ENCODE measurements around the gene DSCAM.

Gene DSCAM

GRCh38 chr21:40339050-40339449, 507.9 kb downstream of the DSCAM start:
- no peak overlapping the region for H3K4me3 ChIP-seq (ENCODE audit: control insufficient read depth in 1 of 7, extremely low read depth in 1 of 7, insufficient read depth in 4 of 7, low read depth in 2 of 7, low read length in 6 of 7)
- POLR2A ChIA-PET, result no interaction called here
- no peak for DNase-seq
- H3K27ac ChIP-seq (ENCODE audit: insufficient read depth in 1 of 2, low read depth in 1 of 2, low read length in 2 of 2, poor library complexity in 1 of 2, severe bottlenecking in 2 of 2), result no peak overlapping the region
- H3K36me3 ChIP-seq (ENCODE audit: control insufficient read depth in 4 of 4, insufficient read depth in 4 of 4, low read length in 3 of 4), result no peaks in the 10 kb centered on the region
- no peaks in the 10 kb centered on the region for H3K9me3 ChIP-seq (ENCODE audit: control extremely low read depth in 1 of 5, control insufficient read depth in 4 of 5, insufficient read depth in 2 of 5, low read depth in 1 of 5, low read length in 4 of 5)
- WGBS (ENCODE audit: insufficient coverage), result 95% methylated on average over 18 of the region's 18 CpGs
- H3K27me3 ChIP-seq (replicated peaks in 2 of 5; ENCODE audit: control insufficient read depth in 4 of 5, insufficient read depth in 5 of 5, low read length in 4 of 5), result peaks cover 0 to 5% (median 0%) of the 10 kb centered on the region in 5 experiments
- CTCF ChIA-PET, result no interaction called here
- H3K4me1 ChIP-seq (ENCODE audit: control extremely low read depth in 1 of 4, control insufficient read depth in 4 of 4, insufficient read depth in 4 of 4, low read length in 3 of 4), result no peaks in the 10 kb centered on the region

- Histone ChIP-seq H3K9me3 (ENCODE audit: control extremely low read depth in 1 of 5, control insufficient read depth in 4 of 5, insufficient read depth in 2 of 5, low read depth in 1 of 5, low read length in 4 of 5) (no peaks in the 10 kb centered on the region), H3K4me1 (ENCODE audit: control extremely low read depth in 1 of 4, control insufficient read depth in 4 of 4, insufficient read depth in 4 of 4, low read length in 3 of 4) (no peaks in the 10 kb centered on the region), H3K4me3 (ENCODE audit: control insufficient read depth in 1 of 7, extremely low read depth in 1 of 7, insufficient read depth in 4 of 7, low read depth in 2 of 7, low read length in 6 of 7) (no peak overlapping the region), H3K27ac (ENCODE audit: insufficient read depth in 1 of 2, low read depth in 1 of 2, low read length in 2 of 2, poor library complexity in 1 of 2, severe bottlenecking in 2 of 2) (no peak overlapping the region), H3K36me3 (ENCODE audit: control insufficient read depth in 4 of 4, insufficient read depth in 4 of 4, low read length in 3 of 4) (no peaks in the 10 kb centered on the region), H3K27me3 (replicated peaks in 2 of 5; ENCODE audit: control insufficient read depth in 4 of 5, insufficient read depth in 5 of 5, low read length in 4 of 5) (peaks cover 0 to 5% (median 0%) of the 10 kb centered on the region in 5 experiments)
- no peak for DNase-seq
- 78% methylated on average over 13 of the region's 13 CpGs for WGBS (ENCODE audit: insufficient coverage)
- CTCF ChIA-PET, result no interaction called here
- POLR2A ChIA-PET, result no interaction called here
Measured at GRCh38 chr21:40337981-40338380, 509.0 kb downstream of the DSCAM start.

- no peak for DNase-seq
- CTCF ChIA-PET, result no interaction called here
- H3K27ac ChIP-seq (ENCODE audit: insufficient read depth in 1 of 2, low read depth in 1 of 2, low read length in 2 of 2, poor library complexity in 1 of 2, severe bottlenecking in 2 of 2), result no peak overlapping the region
- no peaks in the 10 kb centered on the region for H3K4me1 ChIP-seq (ENCODE audit: control extremely low read depth in 1 of 4, control insufficient read depth in 4 of 4, insufficient read depth in 4 of 4, low read length in 3 of 4)
- POLR2A ChIA-PET, result no interaction called here
- 0% methylated on average over 1 of the region's 5 CpGs for WGBS (ENCODE audit: insufficient coverage)
- no peak overlapping the region for H3K4me3 ChIP-seq (ENCODE audit: control insufficient read depth in 1 of 7, extremely low read depth in 1 of 7, insufficient read depth in 4 of 7, low read depth in 2 of 7, low read length in 6 of 7)
- no peaks in the 10 kb centered on the region for H3K9me3 ChIP-seq (ENCODE audit: control extremely low read depth in 1 of 5, control insufficient read depth in 4 of 5, insufficient read depth in 2 of 5, low read depth in 1 of 5, low read length in 4 of 5)
- H3K27me3 ChIP-seq (replicated peaks in 2 of 5; ENCODE audit: control insufficient read depth in 4 of 5, insufficient read depth in 5 of 5, low read length in 4 of 5), result peaks cover 0 to 5% (median 0%) of the 10 kb centered on the region in 5 experiments
- no peaks in the 10 kb centered on the region for H3K36me3 ChIP-seq (ENCODE audit: control insufficient read depth in 4 of 4, insufficient read depth in 4 of 4, low read length in 3 of 4)
Measured at GRCh38 chr21:40335704-40336103, 511.3 kb downstream of the DSCAM start.

GRCh38 chr21:40334159-40334558, 512.8 kb downstream of the DSCAM start:
- Histone ChIP-seq H3K4me1 (ENCODE audit: control extremely low read depth in 1 of 4, control insufficient read depth in 4 of 4, insufficient read depth in 4 of 4, low read length in 3 of 4) (no peaks in the 10 kb centered on the region), H3K4me3 (ENCODE audit: control insufficient read depth in 1 of 7, extremely low read depth in 1 of 7, insufficient read depth in 4 of 7, low read depth in 2 of 7, low read length in 6 of 7) (no peak overlapping the region), H3K9me3 (ENCODE audit: control extremely low read depth in 1 of 5, control insufficient read depth in 4 of 5, insufficient read depth in 2 of 5, low read depth in 1 of 5, low read length in 4 of 5) (no peaks in the 10 kb centered on the region), H3K27me3 (replicated peaks in 2 of 5; ENCODE audit: control insufficient read depth in 4 of 5, insufficient read depth in 5 of 5, low read length in 4 of 5) (peaks cover 0 to 5% (median 0%) of the 10 kb centered on the region in 5 experiments), H3K27ac (ENCODE audit: insufficient read depth in 1 of 2, low read depth in 1 of 2, low read length in 2 of 2, poor library complexity in 1 of 2, severe bottlenecking in 2 of 2) (no peak overlapping the region), H3K36me3 (ENCODE audit: control insufficient read depth in 4 of 4, insufficient read depth in 4 of 4, low read length in 3 of 4) (no peaks in the 10 kb centered on the region)
- 96% methylated on average over 6 of the region's 6 CpGs for WGBS (ENCODE audit: insufficient coverage)
- POLR2A ChIA-PET, result no interaction called here
- CTCF ChIA-PET, result no interaction called here
- no peak for DNase-seq

- peaks cover 0 to 5% (median 0%) of the 10 kb centered on the region in 5 experiments for H3K27me3 ChIP-seq (replicated peaks in 2 of 5; ENCODE audit: control insufficient read depth in 4 of 5, insufficient read depth in 5 of 5, low read length in 4 of 5)
- no peaks in the 10 kb centered on the region for H3K4me1 ChIP-seq (ENCODE audit: control extremely low read depth in 1 of 4, control insufficient read depth in 4 of 4, insufficient read depth in 4 of 4, low read length in 3 of 4)
- H3K9me3 ChIP-seq (ENCODE audit: control extremely low read depth in 1 of 5, control insufficient read depth in 4 of 5, insufficient read depth in 2 of 5, low read depth in 1 of 5, low read length in 4 of 5), result no peaks in the 10 kb centered on the region
- ChIA-PET CTCF (no interaction called here), POLR2A (no interaction called here)
- no peaks in the 10 kb centered on the region for H3K36me3 ChIP-seq (ENCODE audit: control insufficient read depth in 4 of 4, insufficient read depth in 4 of 4, low read length in 3 of 4)
- DNase-seq, result no peak
- no peak overlapping the region for H3K4me3 ChIP-seq (ENCODE audit: control insufficient read depth in 1 of 7, extremely low read depth in 1 of 7, insufficient read depth in 4 of 7, low read depth in 2 of 7, low read length in 6 of 7)
- H3K27ac ChIP-seq (ENCODE audit: insufficient read depth in 1 of 2, low read depth in 1 of 2, low read length in 2 of 2, poor library complexity in 1 of 2, severe bottlenecking in 2 of 2), result no peak overlapping the region
- 100% methylated on average over 4 of the region's 4 CpGs for WGBS (ENCODE audit: insufficient coverage)
Measured at GRCh38 chr21:40333731-40334130, 513.2 kb downstream of the DSCAM start.

- ChIA-PET CTCF (no interaction called here), POLR2A (interaction anchor here (0.6 kb wide), 1 partner anchor 520 kb away, joined by 3 read pairs; no protein-coding TSS in a partner anchor)
- Histone ChIP-seq H3K36me3 (ENCODE audit: control insufficient read depth in 4 of 4, insufficient read depth in 4 of 4, low read length in 3 of 4) (no peaks in the 10 kb centered on the region), H3K27ac (ENCODE audit: insufficient read depth in 1 of 2, low read depth in 1 of 2, low read length in 2 of 2, poor library complexity in 1 of 2, severe bottlenecking in 2 of 2) (no peak overlapping the region), H3K9me3 (ENCODE audit: control extremely low read depth in 1 of 5, control insufficient read depth in 4 of 5, insufficient read depth in 2 of 5, low read depth in 1 of 5, low read length in 4 of 5) (no peaks in the 10 kb centered on the region), H3K27me3 (replicated peaks in 2 of 5; ENCODE audit: control insufficient read depth in 4 of 5, insufficient read depth in 5 of 5, low read length in 4 of 5) (peaks cover 0 to 5% (median 0%) of the 10 kb centered on the region in 5 experiments), H3K4me1 (ENCODE audit: control extremely low read depth in 1 of 4, control insufficient read depth in 4 of 4, insufficient read depth in 4 of 4, low read length in 3 of 4) (no peaks in the 10 kb centered on the region), H3K4me3 (ENCODE audit: control insufficient read depth in 1 of 7, extremely low read depth in 1 of 7, insufficient read depth in 4 of 7, low read depth in 2 of 7, low read length in 6 of 7) (no peak overlapping the region)
- no peak for DNase-seq
- 93% methylated on average over 3 of the region's 3 CpGs for WGBS (ENCODE audit: insufficient coverage)
Measured at GRCh38 chr21:40331804-40332203, 515.2 kb downstream of the DSCAM start.

- H3K4me3 ChIP-seq (ENCODE audit: control insufficient read depth in 1 of 7, extremely low read depth in 1 of 7, insufficient read depth in 4 of 7, low read depth in 2 of 7, low read length in 6 of 7), result no peak overlapping the region
- POLR2A ChIA-PET, result no interaction called here
- 71% methylated on average over 8 of the region's 9 CpGs for WGBS (ENCODE audit: insufficient coverage)
- H3K9me3 ChIP-seq (ENCODE audit: control extremely low read depth in 1 of 5, control insufficient read depth in 4 of 5, insufficient read depth in 2 of 5, low read depth in 1 of 5, low read length in 4 of 5), result no peaks in the 10 kb centered on the region
- no peak for DNase-seq
- H3K36me3 ChIP-seq (ENCODE audit: control insufficient read depth in 4 of 4, insufficient read depth in 4 of 4, low read length in 3 of 4), result no peaks in the 10 kb centered on the region
- H3K4me1 ChIP-seq (ENCODE audit: control extremely low read depth in 1 of 4, control insufficient read depth in 4 of 4, insufficient read depth in 4 of 4, low read length in 3 of 4), result no peaks in the 10 kb centered on the region
- H3K27me3 ChIP-seq (replicated peaks in 2 of 5; ENCODE audit: control insufficient read depth in 4 of 5, insufficient read depth in 5 of 5, low read length in 4 of 5), result peaks cover 0 to 5% (median 0%) of the 10 kb centered on the region in 5 experiments
- CTCF ChIA-PET, result no interaction called here
- H3K27ac ChIP-seq (ENCODE audit: insufficient read depth in 1 of 2, low read depth in 1 of 2, low read length in 2 of 2, poor library complexity in 1 of 2, severe bottlenecking in 2 of 2), result no peak overlapping the region
Measured at GRCh38 chr21:40331172-40331571, 515.8 kb downstream of the DSCAM start.

All from common myeloid progenitor, CD34-positive (primary cell).